HCT116 (cell line): Measurements from ENCODE around the gene MEIS2. TPM values are rescaled to one million over a fixed set of nuclear protein-coding genes. Genes with fewer than 3 reads are reported as not detected.

ENCODE experiments used
- ATAC-seq: fragments of 200-7000 bp; cut with Tn5 transposase; 2 replicates; pipeline ENCODE4 v1.9.1; 2020; ENCODE audit warnings: mild to moderate bottlenecking, moderate library complexity
- BruUV-seq: library from RNA; stranded (reverse); fragments of 400-500 nt; replicated peaks from 2 replicates; lab custom pipeline; 2021; lab: Mats Ljungman, UMichigan
- CTCF ChIA-PET: fragments of 300-600 bp; sonication (Branson Sonifier 250); formaldehyde crosslinking; loops from one replicate; lab custom pipeline; 2021; ENCODE audit warnings: antibody characterized with exemption; lab: Charles Lee
- POLR2A ChIA-PET: fragments of 300-600, 350-600 bp; sonication (Branson Sonifier 250); formaldehyde crosslinking; loops from one replicate; lab custom pipeline; 2021; ENCODE audit warnings: antibody characterized with exemption; lab: Charles Lee
- RAD21 ChIA-PET, 2 experiments: fragments of 300-600 bp; sonication (Branson Sonifier 250); formaldehyde crosslinking; loops; one replicate each; lab custom pipeline; 2023; ENCODE audit warnings: low total read pairs in 2 of 2; ENCODE audit not compliant: uncharacterized antibody in 2 of 2, unreplicated experiment in 2 of 2, low non-redundant PET in 1 of 2; lab: Charles Lee
- DNase-seq: peaks from one replicate; pipeline ENCODE4 v3.0.0-alpha.2; 2010; ENCODE audit warnings: low read depth, low spot score
- H2AFZ ChIP-seq: fragments of 200-600 bp; shearing (Covaris generic), sonication (generic); 2 replicates; pipeline ENCODE4 v1.6.1; 2017; ENCODE audit warnings: low read depth, mixed run types, mixed read lengths, antibody characterized with exemption, low read length; ENCODE audit not compliant: poor library complexity, severe bottlenecking
- H3K27ac ChIP-seq: 2 replicates; pipeline ENCODE4 v1.5.1; 2012; ENCODE audit warnings: low read depth, low read length
- H3K27me3 ChIP-seq: fragments of 200-600 bp; sonication (generic); 2 replicates; pipeline ENCODE4 v1.6.1; 2016; ENCODE audit warnings: mixed run types, low read length, mixed read lengths; ENCODE audit not compliant: insufficient read depth
- H3K36me3 ChIP-seq, 2 experiments: fragments of 200-500 bp in 1 of 2; fragments of 200-600 bp in 1 of 2; sonication (Bioruptor generic) in 1 of 2; sonication (generic) in 1 of 2; 2 replicates each; pipeline versions ENCODE4 v1.5.1 to v1.6.1; 2014 to 2016; ENCODE audit warnings: low read length in 2 of 2, inconsistent platforms in 1 of 2, mixed read lengths in 1 of 2, mixed run types in 1 of 2; ENCODE audit not compliant: insufficient read depth in 2 of 2, control insufficient read depth in 1 of 2
- H3K4me1 ChIP-seq, 2 experiments: fragments of 200-600 bp in 1 of 2; sonication (generic) in 1 of 2; 2 replicates each; pipeline versions ENCODE4 v1.5.1 to v1.6.1; 2012 to 2017; ENCODE audit warnings: low read length in 2 of 2, inconsistent platforms in 1 of 2, mild to moderate bottlenecking in 1 of 2, mixed read lengths in 1 of 2, mixed run types in 1 of 2, moderate library complexity in 1 of 2; ENCODE audit not compliant: insufficient read depth in 2 of 2, control insufficient read depth in 1 of 2
- H3K4me2 ChIP-seq: fragments of 200-600 bp; sonication (generic); 2 replicates; pipeline ENCODE4 v1.6.1; 2017; ENCODE audit warnings: mixed run types, low read length, mixed read lengths
- H3K4me3 ChIP-seq, 2 experiments: fragments of 200-600 bp in 1 of 2; sonication (generic) in 1 of 2; replicated peaks in 1 of 2; 2 replicates each; pipeline ENCODE4 v1.5.1; 2011 to 2016; ENCODE audit warnings: low read length in 2 of 2, control low read depth in 1 of 2, low read depth in 1 of 2, mild to moderate bottlenecking in 1 of 2, mixed read lengths in 1 of 2, mixed run types in 1 of 2
- H3K79me2 ChIP-seq: fragments of 200-600 bp; sonication (generic); 2 replicates; pipeline ENCODE4 v1.6.1; 2017; ENCODE audit warnings: mild to moderate bottlenecking, mixed run types, low read length, moderate library complexity, mixed read lengths; ENCODE audit not compliant: insufficient read depth
- H3K9ac ChIP-seq: fragments of 200-600 bp; sonication (generic); 2 replicates; pipeline ENCODE4 v1.6.1; 2016; ENCODE audit warnings: low read length, mixed read lengths
- H3K9me2 ChIP-seq: fragments of 200-600 bp; sonication (generic), shearing (Covaris generic); 2 replicates; pipeline ENCODE4 v1.6.1; 2017; ENCODE audit warnings: mixed run types, mild to moderate bottlenecking, moderate library complexity; ENCODE audit not compliant: insufficient read depth
- H3K9me3 ChIP-seq, 2 experiments: fragments of 200-500 bp in 1 of 2; fragments of 200-600 bp in 1 of 2; sonication (Bioruptor generic) in 1 of 2; sonication (generic) in 1 of 2; 2 replicates each; pipeline ENCODE4 v1.6.1; 2014 to 2017; ENCODE audit warnings: low read length in 2 of 2, mixed read lengths in 2 of 2, inconsistent platforms in 1 of 2, low read depth in 1 of 2, mild to moderate bottlenecking in 1 of 2, mixed run types in 1 of 2, moderate library complexity in 1 of 2; ENCODE audit not compliant: control insufficient read depth in 1 of 2, insufficient read depth in 1 of 2
- H4K20me1 ChIP-seq: fragments of 200-600 bp; sonication (generic), shearing (Covaris generic); 2 replicates; pipeline ENCODE4 v1.6.1; 2017; ENCODE audit warnings: mixed run types, mild to moderate bottlenecking, moderate library complexity; ENCODE audit not compliant: insufficient read depth
- ATF3 ChIP-seq: IDR thresholded peaks from 2 replicates; pipeline ENCODE4 v1.6.1; 2012
- CBX3 ChIP-seq: IDR thresholded peaks from 2 replicates; pipeline ENCODE4 v1.6.1; 2012; ENCODE audit warnings: low read depth
- CTCF ChIP-seq, 3 experiments: fragments of 200-600 bp in 1 of 3; sonication (generic) in 1 of 3; IDR thresholded peaks in 2 of 3; conservative IDR thresholded peaks in 1 of 3; 2 replicates each; pipeline ENCODE4 v1.5.1; 2012 to 2017; ENCODE audit warnings: low read depth in 2 of 3, low read length in 2 of 3, antibody characterized with exemption in 1 of 3, borderline replicate concordance in 1 of 3, control low read depth in 1 of 3, mild to moderate bottlenecking in 1 of 3, mixed read lengths in 1 of 3, mixed run types in 1 of 3, moderate library complexity in 1 of 3; ENCODE audit not compliant: insufficient read depth in 1 of 3
- EGR1 ChIP-seq: IDR thresholded peaks from 2 replicates; pipeline ENCODE4 v1.6.1; 2012; ENCODE audit warnings: low read depth
- ELF1 ChIP-seq: IDR thresholded peaks from 2 replicates; pipeline ENCODE4 v1.6.1; 2012; ENCODE audit warnings: low read depth, borderline replicate concordance
- EZH2 ChIP-seq: fragments of 200-600 bp; sonication (generic); IDR thresholded peaks from 2 replicates; pipeline ENCODE4 v1.6.1; 2017; ENCODE audit warnings: antibody characterized with exemption, mixed run types
- EZH2phosphoT487 ChIP-seq: fragments of 200-600 bp; IDR thresholded peaks from 2 replicates; pipeline ENCODE4 v1.6.1; 2018; ENCODE audit warnings: antibody characterized with exemption, borderline replicate concordance
- FOSL1 ChIP-seq: IDR thresholded peaks from 2 replicates; pipeline ENCODE4 v1.6.1; 2012; ENCODE audit warnings: low read depth
- JUND ChIP-seq: IDR thresholded peaks from 2 replicates; pipeline ENCODE4 v1.6.1; 2012
- POLR2AphosphoS5 ChIP-seq: IDR thresholded peaks from 2 replicates; pipeline ENCODE4 v1.6.1; 2011; ENCODE audit warnings: mild to moderate bottlenecking, low read depth, low read length, moderate library complexity
- RAD21 ChIP-seq: IDR thresholded peaks from 2 replicates; pipeline ENCODE4 v1.6.1; 2012; ENCODE audit warnings: low read depth, mild to moderate bottlenecking
- SIN3A ChIP-seq: IDR thresholded peaks from 2 replicates; pipeline ENCODE4 v1.6.1; 2012; ENCODE audit warnings: low read depth
- SP1 ChIP-seq: IDR thresholded peaks from 2 replicates; pipeline ENCODE4 v1.6.1; 2012; ENCODE audit warnings: low read depth
- YY1 ChIP-seq: IDR thresholded peaks from 2 replicates; pipeline ENCODE4 v1.6.1; 2011; ENCODE audit warnings: low read length, low read depth, moderate library complexity, mild to moderate bottlenecking; ENCODE audit not compliant: insufficient replicate concordance; ENCODE audit errors: extremely low read depth
- ZBTB33 ChIP-seq: IDR thresholded peaks from 2 replicates; pipeline ENCODE4 v1.6.1; 2011; ENCODE audit warnings: mild to moderate bottlenecking, low read length, moderate library complexity; ENCODE audit not compliant: insufficient replicate concordance; ENCODE audit errors: extremely low read depth
- ZFX ChIP-seq: fragments of 450-650 bp; IDR thresholded peaks from 2 replicates; pipeline ENCODE4 v1.6.1; 2017
- ZNF274 ChIP-seq: fragments of 200-500 bp; sonication (Bioruptor generic); IDR thresholded peaks from 2 replicates; pipeline ENCODE4 v1.6.1; 2014; ENCODE audit warnings: mild to moderate bottlenecking, low read depth, low read length, inconsistent platforms
- intact Hi-C: fragments of 100-400 bp; cut with micrococcal nuclease; formaldehyde crosslinking; loops from 2 replicates; pipeline ENCODE4 v1.10.0; 2022
- total RNA-seq: library from RNA; stranded (reverse); gene quantifications from one replicate; pipeline ENCODE4 v1.2.1, GENCODE V29; 2021; ENCODE audit not compliant: unreplicated experiment

MEIS2 gene
- total RNA-seq, 1 experiment from 2014 or later = 11.5 TPM

- ChIA-PET RAD21 (no interaction called here), CTCF (no interaction called here), POLR2A (no interaction called here)
- intact Hi-C loops = no loop called here
- no peaks in the 10 kb centered on the region; the same call in 1 of the 2 replicates for H3K79me2 ChIP-seq
- no peak overlapping the region for H3K4me3 ChIP-seq
- no peaks in the 10 kb centered on the region for H3K4me1 ChIP-seq
- H3K9me2 ChIP-seq = no peaks in the 10 kb centered on the region
- BruUV-seq = no TSS peak
- TF ChIP-seq CBX3 (no peak), ZBTB33 (no peak), ZFX (no peak)
- no peak overlapping the region for H2AFZ ChIP-seq
- H3K4me2 ChIP-seq = no peak overlapping the region
- no peaks in the 10 kb centered on the region for H4K20me1 ChIP-seq
- no peak for ATAC-seq
- H3K36me3 ChIP-seq = 0 out of 4 replicates have a peak, but pooled peaks cover 0 to 4% of the 10 kb centered on the region in 2 experiments
- no peak overlapping the region for H3K27ac ChIP-seq
- H3K27me3 ChIP-seq = no peaks in the 10 kb centered on the region
- no peaks in the 10 kb centered on the region for H3K9me3 ChIP-seq
- DNase-seq = no peak
- H3K9ac ChIP-seq = no peak overlapping the region
These were observed 13.8 kb downstream of the MEIS2 start for GRCh38 chr15:37086521-37086920.

GRCh38 chr15:37086120-37086519 lies 14.2 kb downstream of the MEIS2 start:
- no peak overlapping the region for H3K27ac ChIP-seq
- no peaks in the 10 kb centered on the region for H3K9me2 ChIP-seq
- H3K4me2 ChIP-seq = no peak overlapping the region
- no peak overlapping the region for H3K4me3 ChIP-seq
- intact Hi-C loops = no loop called here
- no peaks in the 10 kb centered on the region; the same call in 1 of the 2 replicates for H3K79me2 ChIP-seq
- no TSS peak for BruUV-seq
- 0 out of 4 replicates have a peak, but pooled peaks cover 0 to 4% of the 10 kb centered on the region in 2 experiments for H3K36me3 ChIP-seq
- ChIA-PET POLR2A (no interaction called here), RAD21 (no interaction called here), CTCF (no interaction called here)
- TF ChIP-seq POLR2AphosphoS5 (no peak), CTCF (IDR thresholded peaks at IDR 0.05 in 2 of 3, conservative IDR thresholded peaks at IDR 0.05 in 1 of 3; ENCODE audit: borderline replicate concordance in 1 of 3, insufficient read depth in 1 of 3, low read depth in 2 of 3, low read length in 2 of 3) (no peak), SP1 (no peak), EGR1 (no peak), FOSL1 (no peak), YY1 (no peak), JUND (no peak), EZH2 (no peak), ZNF274 (no peak), SIN3A (no peak), ATF3 (no peak), ELF1 (no peak), EZH2phosphoT487 (no peak), RAD21 (no peak)
- no peaks in the 10 kb centered on the region for H3K4me1 ChIP-seq
- no peaks in the 10 kb centered on the region for H3K27me3 ChIP-seq
- H3K9ac ChIP-seq = no peak overlapping the region
- H3K9me3 ChIP-seq = no peaks in the 10 kb centered on the region
- ATAC-seq (no peak), DNase-seq (no peak)
- H2AFZ ChIP-seq = no peak overlapping the region
- H4K20me1 ChIP-seq = no peaks in the 10 kb centered on the region
